Stimulated activated naive B cell treated with anti-CD40 and anti-IgM and Interleukin-4, amounts not matched to agents 10 μg/mL and 1 μg/mL and 100 μg/mL, for 72 hours (primary cell): ENCODE results near the gene TRAF1.

Experiments used
- ATAC-seq, 2 donors: fragments of 150-1000 bp; cut with Tn5 transposase; replicated peaks; 2 replicates each; pipeline ENCODE4 v1.10.0; 2021; ENCODE audit warnings: moderate library complexity in 1 of 2
- DNase-seq: peaks from one replicate; pipeline ENCODE4 v3.0.0; 2021
- H3K27ac Mint-ChIP-seq: one replicate; pipeline ENCODE4 v1.8.0; 2022; ENCODE audit warnings: mild to moderate bottlenecking, mixed read lengths
- H3K27me3 Mint-ChIP-seq, 2 donors: one replicate each; pipeline ENCODE4 v1.8.0; 2022; ENCODE audit warnings: mixed read lengths in 2 of 2
- H3K36me3 Mint-ChIP-seq, 2 donors: one replicate each; pipeline ENCODE4 v1.8.0; 2022; ENCODE audit warnings: mixed read lengths in 2 of 2, mild to moderate bottlenecking in 1 of 2
- H3K4me1 Mint-ChIP-seq, 2 donors: one replicate each; pipeline ENCODE4 v1.8.0; 2022; ENCODE audit warnings: mixed read lengths in 2 of 2, mild to moderate bottlenecking in 1 of 2
- H3K4me3 Mint-ChIP-seq, 2 donors: one replicate each; pipeline ENCODE4 v1.8.0; 2022; ENCODE audit warnings: mild to moderate bottlenecking in 2 of 2, mixed read lengths in 2 of 2, moderate library complexity in 1 of 2
- H3K9me3 Mint-ChIP-seq, 2 donors: one replicate each; pipeline ENCODE4 v1.8.0; 2022; ENCODE audit warnings: mixed read lengths in 2 of 2, mild to moderate bottlenecking in 1 of 2

Gene TRAF1

GRCh38 chr9:120913647-120914264, 12.8 kb downstream of the TRAF1 start:
- Mint-ChIP-seq H3K27me3 (no peaks in the 10 kb centered on the region), H3K4me3 (peak overlapping the region; percentile 9 to 32), H3K36me3 (peaks cover 77 to 90% of the 10 kb centered on the region in 2 donors), H3K27ac (peak overlapping the region; percentile 84), H3K9me3 (peaks cover 0 to 2% of the 10 kb centered on the region in 2 donors), H3K4me1 (peaks cover 72 to 90% of the 10 kb centered on the region in 2 donors)
- DNase-seq = no peak
- ATAC-seq = peak in 1 of 2 donors; percentile 21

- Mint-ChIP-seq H3K4me1 (peaks cover 67 to 86% of the 10 kb centered on the region in 2 donors), H3K36me3 (peaks cover 73 to 84% of the 10 kb centered on the region in 2 donors), H3K27me3 (no peaks in the 10 kb centered on the region), H3K9me3 (peaks cover 0 to 2% of the 10 kb centered on the region in 2 donors), H3K4me3 (peak overlapping the region; percentile 31 to 63), H3K27ac (peak overlapping the region; percentile 90)
- DNase-seq = no peak
- no peak for ATAC-seq
Observed at GRCh38 chr9:120912958-120913646, 13.5 kb downstream of the TRAF1 start.

- Mint-ChIP-seq H3K9me3 (no peaks in the 10 kb centered on the region), H3K27me3 (no peaks in the 10 kb centered on the region), H3K27ac (peak overlapping the region; percentile 80), H3K4me3 (peak overlapping the region; percentile 6 to 47), H3K4me1 (peaks cover 68 to 87% of the 10 kb centered on the region in 2 donors), H3K36me3 (peaks cover 74 to 84% of the 10 kb centered on the region in 2 donors)
- DNase-seq = no peak
- ATAC-seq = no peak
Observed at GRCh38 chr9:120911295-120911837, 15.2 kb downstream of the TRAF1 start.

GRCh38 chr9:120910643-120911042, 16.0 kb downstream of the TRAF1 start:
- peaks cover 75 to 86% of the 10 kb centered on the region in 2 donors for H3K36me3 Mint-ChIP-seq
- H3K9me3 Mint-ChIP-seq = no peaks in the 10 kb centered on the region
- peaks cover 70 to 88% of the 10 kb centered on the region in 2 donors for H3K4me1 Mint-ChIP-seq
- H3K27ac Mint-ChIP-seq = peak overlapping the region; percentile 80
- DNase-seq (no peak), ATAC-seq (peak; percentile 20 to 37)
- peak overlapping the region; percentile 41 to 47 for H3K4me3 Mint-ChIP-seq
- no peaks in the 10 kb centered on the region for H3K27me3 Mint-ChIP-seq

DNA sequence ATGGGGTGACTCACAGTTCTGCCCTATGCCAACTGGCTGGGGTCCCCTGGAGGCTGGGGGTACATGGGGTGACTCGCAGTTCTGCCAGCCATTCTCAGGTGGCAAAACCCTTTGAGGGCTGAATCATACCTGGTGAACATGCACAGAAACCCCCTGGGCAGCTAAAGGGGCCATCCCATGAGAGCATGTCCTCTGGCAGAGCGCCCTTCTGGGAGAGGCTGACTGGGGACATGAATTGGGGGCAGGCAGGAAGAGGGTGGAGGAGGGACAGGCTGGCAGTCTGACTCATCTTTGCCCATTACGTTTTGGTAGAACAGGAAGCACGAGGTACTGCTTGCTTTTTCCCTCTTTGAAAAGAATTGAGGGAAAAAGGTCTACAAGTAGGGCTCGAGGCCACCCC, 16.7 kb downstream of the TRAF1 start:
- Mint-ChIP-seq H3K27ac (peak overlapping the region; percentile 89), H3K27me3 (no peaks in the 10 kb centered on the region), H3K9me3 (no peaks in the 10 kb centered on the region), H3K4me1 (peaks cover 76 to 93% of the 10 kb centered on the region in 2 donors), H3K36me3 (peaks cover 77 to 92% of the 10 kb centered on the region in 2 donors), H3K4me3 (no peak overlapping the region)
- DNase-seq (no peak), ATAC-seq (peak; percentile 53 to 64)

GRCh38 chr9:120905315-120906164, 21.1 kb downstream of the TRAF1 start:
- Mint-ChIP-seq H3K36me3 (peaks cover 68 to 86% of the 10 kb centered on the region in 2 donors), H3K4me3 (peak overlapping the region; percentile 32 to 46), H3K27ac (peak overlapping the region; percentile 91), H3K27me3 (no peaks in the 10 kb centered on the region), H3K4me1 (peaks cover 70 to 93% of the 10 kb centered on the region in 2 donors), H3K9me3 (no peaks in the 10 kb centered on the region)
- DNase-seq (no peak), ATAC-seq (peak; percentile 24 to 37)

DNA sequence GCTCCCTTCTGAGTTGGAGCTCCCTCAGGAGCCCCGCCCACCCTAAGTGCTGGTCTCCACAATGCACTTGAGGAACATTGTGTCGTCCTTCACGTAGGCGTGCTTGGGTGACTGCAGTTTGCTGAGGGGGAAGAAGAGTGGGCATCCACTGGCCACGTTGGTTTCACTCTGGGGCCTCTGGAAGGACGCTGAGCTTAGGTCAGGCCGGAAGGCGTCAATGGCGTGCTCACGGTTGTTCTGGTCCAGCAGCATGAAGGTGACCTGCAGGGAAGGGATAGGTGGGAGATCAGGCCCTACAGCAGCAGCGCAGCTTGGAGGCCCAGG, 21.7 kb downstream of the TRAF1 start:
- peak overlapping the region; percentile 28 to 46 for H3K4me3 Mint-ChIP-seq
- no peaks in the 10 kb centered on the region for H3K27me3 Mint-ChIP-seq
- peaks cover 69 to 93% of the 10 kb centered on the region in 2 donors for H3K4me1 Mint-ChIP-seq
- ATAC-seq = no peak
- no peaks in the 10 kb centered on the region for H3K9me3 Mint-ChIP-seq
- peaks cover 65 to 84% of the 10 kb centered on the region in 2 donors for H3K36me3 Mint-ChIP-seq
- H3K27ac Mint-ChIP-seq = peak overlapping the region; percentile 91
- no peak for DNase-seq

GRCh38 chr9:120904061-120904977, 22.3 kb downstream of the TRAF1 start:
- Mint-ChIP-seq H3K9me3 (no peaks in the 10 kb centered on the region), H3K27me3 (no peaks in the 10 kb centered on the region), H3K4me3 (peak overlapping the region; percentile 28 to 52), H3K4me1 (peaks cover 66 to 92% of the 10 kb centered on the region in 2 donors), H3K36me3 (peaks cover 61 to 81% of the 10 kb centered on the region in 2 donors), H3K27ac (peak overlapping the region; percentile 91)
- ATAC-seq = peak; percentile 19 to 26
- DNase-seq = no peak

- H3K4me3 Mint-ChIP-seq = peak overlapping the region in 1 of 2 donors; percentile 34
- peaks cover 55 to 75% of the 10 kb centered on the region in 2 donors for H3K36me3 Mint-ChIP-seq
Observed at GRCh38 chr9:120902569-120903535, 23.7 kb downstream of the TRAF1 start.

GRCh38 chr9:120901755-120902568, 24.6 kb downstream of the TRAF1 start:
- Mint-ChIP-seq H3K27ac (peak overlapping the region; percentile 91), H3K27me3 (no peaks in the 10 kb centered on the region), H3K4me3 (peak overlapping the region in 1 of 2 donors; percentile 44), H3K9me3 (no peaks in the 10 kb centered on the region), H3K36me3 (peaks cover 47 to 69% of the 10 kb centered on the region in 2 donors), H3K4me1 (peaks cover 62 to 92% of the 10 kb centered on the region in 2 donors)
- DNase-seq = no peak
- peak in 1 of 2 donors; percentile 6 for ATAC-seq

More at GRCh38 chr9:120902569-120903535, 23.7 kb downstream of the TRAF1 start:
- DNase-seq (no peak), ATAC-seq (peak in 1 of 2 donors; percentile 5)
- Mint-ChIP-seq H3K27ac (peak overlapping the region; percentile 91), H3K27me3 (no peaks in the 10 kb centered on the region), H3K9me3 (no peaks in the 10 kb centered on the region), H3K4me1 (peaks cover 64 to 96% of the 10 kb centered on the region in 2 donors)

DNA sequence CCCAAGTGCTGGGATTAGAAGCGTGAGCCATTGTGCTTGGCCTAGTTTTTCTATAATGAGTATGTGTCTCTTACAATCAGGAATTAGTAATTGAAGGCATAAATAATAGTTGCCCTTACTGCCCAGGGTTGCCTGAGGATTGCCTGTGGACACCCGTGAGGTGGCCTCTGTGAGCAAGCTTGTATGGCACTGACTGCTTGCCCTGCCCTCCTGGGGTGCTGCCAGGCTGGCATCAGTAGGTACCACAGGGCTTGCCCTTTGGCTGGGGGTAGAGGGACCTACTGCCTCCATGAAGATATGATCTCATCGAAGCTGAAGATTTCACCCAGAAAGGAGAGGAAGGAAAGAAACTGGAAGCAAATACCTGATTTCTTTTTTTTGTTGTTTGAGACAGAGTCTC, 25.8 kb downstream of the TRAF1 start:
- peak overlapping the region in 1 of 2 donors; percentile 8 for H3K4me3 Mint-ChIP-seq

More for the DNA sequence above, 25.8 kb downstream of the TRAF1 start:
- peak overlapping the region; percentile 91 for H3K27ac Mint-ChIP-seq
- no peak for ATAC-seq
- no peaks in the 10 kb centered on the region for H3K27me3 Mint-ChIP-seq
- peaks cover 44 to 62% of the 10 kb centered on the region in 2 donors for H3K36me3 Mint-ChIP-seq
- no peak for DNase-seq
- H3K9me3 Mint-ChIP-seq = peaks cover 0 to 2% of the 10 kb centered on the region in 2 donors
- peaks cover 58 to 87% of the 10 kb centered on the region in 2 donors for H3K4me1 Mint-ChIP-seq
